BJ (cell line): ENCODE measurements around the gene FAM169A. TPM values are rescaled to one million over a fixed set of nuclear protein-coding genes. Genes with fewer than 3 reads are reported as not detected.
A peak's percentile ranks its signal among the peaks of the same experiment; 100 is the strongest.
"Not testable (repeated sequence)": the region's sequence is repeated elsewhere in the genome, so short reads cannot be mapped to it uniquely, and the experiment has no call there.

ENCODE experiments used
- CTCF ChIA-PET: fragments of 350-600 bp; formaldehyde crosslinking; extraction: SDS; loops from one replicate; lab custom pipeline; 2021; ENCODE audit warnings: antibody characterized with exemption, inconsistent platforms; lab: Yijun Ruan, JAX
- POLR2A ChIA-PET: fragments of 300-600 bp; sonication (Branson Sonifier 250); formaldehyde crosslinking; extraction: SDS; loops from one replicate; lab custom pipeline; 2021; ENCODE audit warnings: antibody characterized with exemption; lab: Charles Lee
- DNase-seq: peaks from one replicate; pipeline ENCODE4 v3.0.0-alpha.2; 2011; ENCODE audit warnings: low read depth
- H3K27me3 ChIP-seq: 2 replicates; pipeline ENCODE4 v1.6.0; 2011; ENCODE audit warnings: low read length; ENCODE audit not compliant: control insufficient read depth, insufficient read depth
- H3K36me3 ChIP-seq: 2 replicates; pipeline ENCODE4 v1.5.1; 2011; ENCODE audit warnings: low read length; ENCODE audit not compliant: control insufficient read depth, insufficient read depth
- H3K4me3 ChIP-seq: 2 replicates; pipeline ENCODE4 v1.5.1; 2011; ENCODE audit warnings: low read depth, mild to moderate bottlenecking, control low read depth, low read length
- polyA minus RNA-seq: library from RNA; depleted of rRNA, polyadenylated mRNA; stranded (reverse); fragments of >200 nt; gene quantifications from 2 replicates; pipeline ENCODE4 v1.2.3, GENCODE V29; 2011; rRNA and poly(A)+ RNA removed
- polyA plus RNA-seq: library from polyadenylated mRNA; depleted of rRNA; stranded (reverse); fragments of >200 nt; gene quantifications from 2 replicates; pipeline ENCODE4 v1.2.3, GENCODE V29; 2011; rRNA removed
- TF ChIP-seq, protein P1 (sequence below): IDR thresholded peaks from 2 replicates; pipeline ENCODE4 v1.5.1; 2011; ENCODE audit warnings: low read depth, mild to moderate bottlenecking, control low read depth, inconsistent platforms, low read length, moderate library complexity; ENCODE audit not compliant: insufficient read depth

The FAM169A gene, protein sequence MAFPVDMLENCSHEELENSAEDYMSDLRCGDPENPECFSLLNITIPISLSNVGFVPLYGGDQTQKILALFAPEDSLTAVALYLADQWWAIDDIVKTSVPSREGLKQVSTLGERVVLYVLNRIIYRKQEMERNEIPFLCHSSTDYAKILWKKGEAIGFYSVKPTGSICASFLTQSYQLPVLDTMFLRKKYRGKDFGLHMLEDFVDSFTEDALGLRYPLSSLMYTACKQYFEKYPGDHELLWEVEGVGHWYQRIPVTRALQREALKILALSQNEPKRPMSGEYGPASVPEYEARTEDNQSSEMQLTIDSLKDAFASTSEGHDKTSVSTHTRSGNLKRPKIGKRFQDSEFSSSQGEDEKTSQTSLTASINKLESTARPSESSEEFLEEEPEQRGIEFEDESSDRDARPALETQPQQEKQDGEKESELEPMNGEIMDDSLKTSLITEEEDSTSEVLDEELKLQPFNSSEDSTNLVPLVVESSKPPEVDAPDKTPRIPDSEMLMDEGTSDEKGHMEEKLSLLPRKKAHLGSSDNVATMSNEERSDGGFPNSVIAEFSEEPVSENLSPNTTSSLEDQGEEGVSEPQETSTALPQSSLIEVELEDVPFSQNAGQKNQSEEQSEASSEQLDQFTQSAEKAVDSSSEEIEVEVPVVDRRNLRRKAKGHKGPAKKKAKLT
- polyA plus RNA-seq (0.22 and 0.48 TPM in 2 replicates), polyA minus RNA-seq (0.15 and 0.43 TPM in 2 replicates)

DNA sequence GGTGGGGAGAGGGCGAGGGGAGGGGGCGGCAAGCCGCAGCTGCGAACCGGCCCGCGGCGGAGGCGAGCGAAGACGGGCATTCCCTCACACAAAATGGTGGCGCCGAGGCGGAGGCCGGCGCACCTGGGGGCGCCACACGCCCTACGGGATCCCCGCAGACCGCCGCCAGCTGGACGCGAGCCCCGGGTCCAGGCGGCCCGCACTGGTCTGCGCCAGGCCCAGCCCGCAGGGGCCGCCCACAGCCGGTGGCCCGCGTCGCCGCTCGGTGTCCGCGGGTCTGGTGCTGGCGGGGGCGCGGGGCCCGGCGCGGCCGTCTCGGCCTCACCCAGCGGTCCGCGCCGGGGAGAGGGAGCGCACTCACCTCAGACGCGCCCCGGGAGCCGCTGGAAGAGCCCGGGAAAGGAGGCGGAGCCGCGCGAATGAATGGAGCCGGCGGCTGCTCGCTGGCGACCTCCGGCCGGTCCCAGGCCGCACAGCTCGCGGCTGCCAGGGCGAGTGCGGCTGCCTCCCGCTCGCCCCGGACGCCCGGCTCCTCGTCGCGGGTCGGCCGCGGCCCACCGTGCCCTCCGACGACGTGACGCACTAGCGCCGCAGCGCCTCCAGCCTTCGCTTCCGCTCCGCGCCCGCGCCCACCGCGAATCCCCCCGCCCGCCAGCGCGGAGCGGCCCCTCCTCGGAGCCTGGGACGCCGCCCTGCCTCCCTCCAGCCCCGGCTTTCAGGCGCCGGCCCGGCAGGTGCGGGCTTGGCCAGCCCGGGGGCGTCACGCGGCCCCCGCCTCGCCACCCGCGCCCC, at the start of gene FAM169A:
TSS of gene FAM169A (minus strand) at position 584 of the 792 bp plus-strand sequence. CDS start 24,711 bp downstream, outside the sequence.
- DNase-seq = no peak
- ChIA-PET CTCF (no interaction called here), POLR2A (no interaction called here)
- Histone ChIP-seq H3K36me3 (no peaks in the 10 kb centered on the region), H3K4me3 (peak within 1 kb of the TSS; percentile 56), H3K27me3 (peaks cover 7% of the 10 kb centered on the region)
- TF ChIP-seq, protein P1, sequence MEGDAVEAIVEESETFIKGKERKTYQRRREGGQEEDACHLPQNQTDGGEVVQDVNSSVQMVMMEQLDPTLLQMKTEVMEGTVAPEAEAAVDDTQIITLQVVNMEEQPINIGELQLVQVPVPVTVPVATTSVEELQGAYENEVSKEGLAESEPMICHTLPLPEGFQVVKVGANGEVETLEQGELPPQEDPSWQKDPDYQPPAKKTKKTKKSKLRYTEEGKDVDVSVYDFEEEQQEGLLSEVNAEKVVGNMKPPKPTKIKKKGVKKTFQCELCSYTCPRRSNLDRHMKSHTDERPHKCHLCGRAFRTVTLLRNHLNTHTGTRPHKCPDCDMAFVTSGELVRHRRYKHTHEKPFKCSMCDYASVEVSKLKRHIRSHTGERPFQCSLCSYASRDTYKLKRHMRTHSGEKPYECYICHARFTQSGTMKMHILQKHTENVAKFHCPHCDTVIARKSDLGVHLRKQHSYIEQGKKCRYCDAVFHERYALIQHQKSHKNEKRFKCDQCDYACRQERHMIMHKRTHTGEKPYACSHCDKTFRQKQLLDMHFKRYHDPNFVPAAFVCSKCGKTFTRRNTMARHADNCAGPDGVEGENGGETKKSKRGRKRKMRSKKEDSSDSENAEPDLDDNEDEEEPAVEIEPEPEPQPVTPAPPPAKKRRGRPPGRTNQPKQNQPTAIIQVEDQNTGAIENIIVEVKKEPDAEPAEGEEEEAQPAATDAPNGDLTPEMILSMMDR = no peak

DNA sequence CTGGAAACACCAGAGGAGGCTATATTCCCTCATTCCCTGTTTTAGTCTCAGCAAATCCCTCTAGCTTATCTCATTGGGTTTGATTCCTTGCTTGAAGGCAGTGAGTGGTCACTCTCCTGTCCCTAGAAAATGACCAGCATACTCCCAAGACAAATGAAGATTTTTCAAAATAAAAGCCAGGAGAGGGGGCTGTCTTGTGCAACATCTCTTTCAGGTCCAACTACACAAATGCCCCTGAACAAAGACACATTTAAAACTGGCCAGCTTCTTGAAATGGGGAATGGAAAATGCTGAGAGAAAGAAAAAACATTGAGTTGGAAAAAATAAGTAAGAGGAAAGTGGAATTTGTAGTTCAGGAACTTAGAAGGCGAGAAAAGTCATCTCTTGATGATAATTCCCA, 49.3 kb upstream of the FAM169A start:
- Histone ChIP-seq H3K4me3 (no peak overlapping the region), H3K36me3 (no peaks in the 10 kb centered on the region), H3K27me3 (0 out of 2 replicates have a peak, but pooled peaks cover 1% of the 10 kb centered on the region)
- no peak for DNase-seq
- TF ChIP-seq, protein P1 = no peak
- ChIA-PET POLR2A (no interaction called here), CTCF (interaction anchor here (1.3 to 7.4 kb wide), 3 partner anchors 9 to 243 kb away, joined by 4 to 48 read pairs (median 4); partner anchors contain the start of gene GFM2)

DNA sequence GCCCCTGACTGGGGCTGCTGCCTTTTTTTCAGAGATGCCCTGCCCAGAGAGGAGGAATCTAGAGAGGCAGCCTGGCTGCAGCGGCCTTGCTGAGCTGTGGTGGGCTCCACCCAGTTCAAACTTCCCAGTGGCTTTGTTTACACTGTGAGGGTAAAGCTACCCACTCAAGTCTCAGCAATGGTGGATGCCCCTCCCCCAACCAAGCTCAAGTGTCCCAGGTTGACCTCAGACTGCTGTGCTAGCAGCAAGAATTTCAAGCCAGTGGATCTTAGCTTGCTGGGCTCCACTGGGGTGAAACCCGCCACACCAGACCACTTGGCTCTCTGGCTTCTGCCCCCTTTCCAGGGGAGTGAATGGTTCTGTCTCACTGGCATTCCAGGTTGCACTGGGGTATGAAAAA, 45.2 kb upstream of the FAM169A start:
- H3K36me3 ChIP-seq, H3K4me3 ChIP-seq, POLR2A ChIA-PET, H3K27me3 ChIP-seq, DNase-seq: not testable (repeated sequence)
- CTCF ChIA-PET = interaction anchor here (0.5 to 1.3 kb wide), 2 partner anchors 8 to 349 kb away, joined by 4 to 6 read pairs; no protein-coding TSS in a partner anchor

DNA sequence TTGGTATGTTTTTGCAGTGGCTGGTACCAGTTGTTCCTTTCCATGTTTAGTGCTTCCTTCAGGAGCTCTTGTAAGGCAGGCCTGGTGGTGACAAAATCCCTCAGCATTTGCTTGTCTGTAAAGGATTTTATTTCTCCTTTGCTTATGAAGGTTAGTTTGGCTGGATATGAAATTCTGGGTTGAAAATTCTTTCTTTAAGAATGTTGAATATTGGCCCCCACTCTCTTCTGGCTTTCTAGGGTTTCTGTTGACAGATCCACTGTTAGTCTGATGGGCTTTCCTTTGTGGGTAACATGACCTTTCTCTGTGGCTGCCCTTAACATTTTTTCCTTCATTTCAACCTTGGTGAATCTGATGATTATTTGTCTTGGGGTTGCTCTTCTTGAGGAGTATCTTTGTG, 43.7 kb upstream of the FAM169A start:
- CTCF ChIA-PET, POLR2A ChIA-PET, H3K27me3 ChIP-seq, H3K36me3 ChIP-seq, DNase-seq, H3K4me3 ChIP-seq: not testable (repeated sequence)

DNA sequence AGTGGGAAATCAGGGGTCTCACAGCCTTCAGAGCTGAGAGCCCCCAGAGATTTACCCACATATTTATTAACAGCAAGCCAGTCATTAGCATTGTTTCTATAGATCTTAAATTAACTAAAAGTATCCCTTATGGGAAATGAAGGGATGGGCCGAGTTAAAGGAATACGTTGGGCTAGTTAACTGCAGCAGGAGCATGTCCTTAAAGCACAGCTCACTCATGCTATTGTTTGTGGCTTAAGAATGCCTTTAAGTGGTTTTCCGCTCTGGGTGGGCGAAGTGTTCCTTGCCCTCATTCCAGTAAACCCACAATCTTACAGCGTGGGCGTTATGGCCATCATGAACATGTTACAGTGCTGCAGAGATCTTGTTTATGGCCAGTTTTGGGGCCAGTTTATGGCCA, 42.0 kb upstream of the FAM169A start:
- H3K27me3 ChIP-seq, POLR2A ChIA-PET, H3K4me3 ChIP-seq, CTCF ChIA-PET, H3K36me3 ChIP-seq, DNase-seq: not testable (repeated sequence)

DNA sequence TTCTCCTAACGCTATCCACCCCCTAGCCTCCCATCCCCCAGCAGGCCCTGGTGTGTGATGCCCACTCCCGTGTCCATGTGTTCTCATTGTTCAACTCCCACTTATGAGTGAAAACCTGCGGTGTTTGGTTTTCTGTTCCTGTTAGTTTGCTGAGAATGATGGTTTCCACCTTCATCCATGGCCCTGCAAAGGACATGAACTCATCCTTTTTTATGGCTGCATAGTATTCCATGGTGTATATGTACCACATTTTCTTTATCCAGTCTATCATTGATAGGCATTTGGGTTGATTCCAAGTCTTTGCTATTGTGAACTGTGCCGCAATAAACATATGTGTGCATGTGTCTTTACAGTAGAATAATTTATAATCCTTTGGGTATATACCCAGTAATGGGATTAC, 38.5 kb upstream of the FAM169A start:
- POLR2A ChIA-PET, H3K27me3 ChIP-seq, H3K4me3 ChIP-seq, H3K36me3 ChIP-seq, DNase-seq, CTCF ChIA-PET: not testable (repeated sequence)
